Activated CD8-positive, alpha-beta memory T cell treated with anti-CD3 and anti-CD28 coated beads, Interleukin-2, amount 50 U/mL, for 1 hour (primary cell): Measurements from ENCODE around the gene VTCN1.

Source experiments
- DNase-seq: peaks from one replicate; pipeline ENCODE4 v3.0.0-alpha.2; 2020; ENCODE audit errors: extremely low read depth

VTCN1 gene

GRCh38 chr1:117209094-117209493, 1.6 kb downstream of the VTCN1 start:
- DNase-seq: no peak

- DNase-seq: no peak
Measured at GRCh38 chr1:117208580-117208979, 2.1 kb downstream of the VTCN1 start.

- DNase-seq: no peak
Measured at GRCh38 chr1:117205368-117205767, 5.4 kb downstream of the VTCN1 start.

GRCh38 chr1:117201808-117202207, 8.9 kb downstream of the VTCN1 start:
- DNase-seq: no peak

GRCh38 chr1:117198097-117198496, 12.6 kb downstream of the VTCN1 start:
- no peak for DNase-seq

GRCh38 chr1:117189726-117190125, 21.0 kb downstream of the VTCN1 start:
- DNase-seq: no peak

- DNase-seq: no peak
Measured at GRCh38 chr1:117188816-117189437, 21.8 kb downstream of the VTCN1 start.

- DNase-seq: no peak
Measured at GRCh38 chr1:117188170-117188815, 22.4 kb downstream of the VTCN1 start.

- no peak for DNase-seq
Measured at GRCh38 chr1:117183112-117183511, 27.6 kb downstream of the VTCN1 start.

GRCh38 chr1:117182319-117182718, 28.4 kb downstream of the VTCN1 start:
- no peak for DNase-seq

- no peak for DNase-seq
Measured at GRCh38 chr1:117181630-117182041, 29.1 kb downstream of the VTCN1 start.

- DNase-seq: no peak
Measured at GRCh38 chr1:117180147-117180967, 30.4 kb downstream of the VTCN1 start.

GRCh38 chr1:117179471-117179870, 31.3 kb downstream of the VTCN1 start:
- DNase-seq: no peak

- DNase-seq: no peak
Measured at GRCh38 chr1:117178756-117179155, 32.0 kb downstream of the VTCN1 start.

- no peak for DNase-seq
Measured at GRCh38 chr1:117177376-117177775, 33.4 kb downstream of the VTCN1 start.

GRCh38 chr1:117176579-117176978, 34.1 kb downstream of the VTCN1 start:
- no peak for DNase-seq

GRCh38 chr1:117174851-117175250, 35.9 kb downstream of the VTCN1 start:
- DNase-seq: no peak

GRCh38 chr1:117173691-117174090, 37.0 kb downstream of the VTCN1 start:
- DNase-seq: no peak

- no peak for DNase-seq
Measured at GRCh38 chr1:117173006-117173405, 37.7 kb downstream of the VTCN1 start.

- no peak for DNase-seq
Measured at GRCh38 chr1:117171900-117172511, 38.7 kb downstream of the VTCN1 start.

- DNase-seq: no peak
Measured at GRCh38 chr1:117169871-117170596, 40.7 kb downstream of the VTCN1 start.

GRCh38 chr1:117167402-117167801, 43.3 kb downstream of the VTCN1 start:
- no peak for DNase-seq
